Activated B cell treated with CpG ODN at 0.5 μM for 24 hours (primary cell): ENCODE measurements around the gene NKX2-2. TPM values are rescaled to one million over a fixed set of nuclear protein-coding genes. Genes with fewer than 3 reads are reported as not detected.
"Not testable (repeated sequence)": the region's sequence is repeated elsewhere in the genome, so short reads cannot be mapped to it uniquely, and the experiment has no call there.

ENCODE experiments used
- ATAC-seq: fragments of 200-7000 bp; cut with Tn5 transposase; one replicate; pipeline ENCODE4 v1.10.0; 2021; ENCODE audit warnings: low read depth, mild to moderate bottlenecking, moderate library complexity
- CTCF ChIA-PET: fragments of 350-600 bp; sonication (Branson Sonifier 250); formaldehyde crosslinking; loops from one replicate; lab custom pipeline; 2021; ENCODE audit warnings: antibody characterized with exemption; lab: Charles Lee
- POLR2A ChIA-PET: fragments of 350-600 bp; sonication (Branson Sonifier 250); formaldehyde crosslinking; loops from one replicate; lab custom pipeline; 2021; ENCODE audit warnings: antibody characterized with exemption; lab: Charles Lee
- DNase-seq: peaks from one replicate; pipeline ENCODE4 v3.0.0; 2022
- H3K27ac Mint-ChIP-seq: one replicate; pipeline ENCODE4 v1.8.0; 2020; ENCODE audit warnings: mixed read lengths
- H3K27me3 Mint-ChIP-seq: one replicate; pipeline ENCODE4 v1.8.0; 2021; ENCODE audit warnings: mixed read lengths
- H3K36me3 Mint-ChIP-seq: one replicate; pipeline ENCODE4 v1.8.0; 2021; ENCODE audit warnings: low read depth, mixed read lengths
- H3K4me1 Mint-ChIP-seq: one replicate; pipeline ENCODE4 v1.8.0; 2021; ENCODE audit warnings: mixed read lengths
- H3K4me3 Mint-ChIP-seq: one replicate; pipeline ENCODE4 v1.8.0; 2020; ENCODE audit warnings: mild to moderate bottlenecking, mixed read lengths
- H3K9me3 Mint-ChIP-seq: one replicate; pipeline ENCODE4 v1.8.0; 2020; ENCODE audit warnings: mixed read lengths
- CTCF ChIP-seq: fragments of 200-600 bp; IDR thresholded peaks from one replicate; pipeline ENCODE4 v1.8.0; 2022; ENCODE audit warnings: antibody characterized with exemption, mild to moderate bottlenecking
- intact Hi-C: fragments of 100-400 bp; cut with micrococcal nuclease; formaldehyde crosslinking; loops from one replicate; pipeline ENCODE4 v1.15.1; 2024
- total RNA-seq: library from RNA; stranded (reverse); gene quantifications from 2 replicates; pipeline ENCODE4 v1.2.3, GENCODE V29; 2022

The NKX2-2 gene
- total RNA-seq, 1 donor from 2014 or later, result not detected

GRCh38 chr20:21490105-21490504 lies 23.8 kb downstream of the NKX2-2 start:
- no peaks in the 10 kb centered on the region for H3K36me3 Mint-ChIP-seq
- no peak for TF ChIP-seq CTCF
- DNase-seq (no peak), ATAC-seq (no peak)
- H3K9me3 Mint-ChIP-seq, result no peaks in the 10 kb centered on the region
- ChIA-PET POLR2A (no interaction called here), CTCF (interaction anchor here (1.0 kb wide), 1 partner anchor 254 kb away, joined by 3 read pairs; no protein-coding TSS in a partner anchor)
- H3K4me1 Mint-ChIP-seq, result no peaks in the 10 kb centered on the region
- H3K27ac Mint-ChIP-seq, result no peak overlapping the region
- intact Hi-C loops, result no loop called here
- H3K4me3 Mint-ChIP-seq, result no peak overlapping the region
- H3K27me3 Mint-ChIP-seq, result peaks cover 25% of the 10 kb centered on the region

GRCh38 chr20:21480144-21480543 lies 33.7 kb downstream of the NKX2-2 start:
- H3K27me3 Mint-ChIP-seq, result peaks cover 32% of the 10 kb centered on the region

GRCh38 chr20:21465799-21466198 lies 48.1 kb downstream of the NKX2-2 start:
- no peak overlapping the region for H3K4me3 Mint-ChIP-seq
- peaks cover 3% of the 10 kb centered on the region for H3K9me3 Mint-ChIP-seq
- intact Hi-C loops, result no loop called here
- DNase-seq (no peak), ATAC-seq (no peak)
- ChIA-PET CTCF (no interaction called here), POLR2A (no interaction called here)
- H3K27me3 Mint-ChIP-seq, result peaks cover 12% of the 10 kb centered on the region
- no peak overlapping the region for H3K27ac Mint-ChIP-seq
- H3K36me3 Mint-ChIP-seq, result no peaks in the 10 kb centered on the region
- no peaks in the 10 kb centered on the region for H3K4me1 Mint-ChIP-seq
- no peak for TF ChIP-seq CTCF

More at GRCh38 chr20:21480144-21480543, 33.7 kb downstream of the NKX2-2 start:
- H3K4me1 Mint-ChIP-seq, POLR2A ChIA-PET, H3K27ac Mint-ChIP-seq, H3K4me3 Mint-ChIP-seq, ATAC-seq, CTCF ChIA-PET, intact Hi-C loops, DNase-seq, H3K36me3 Mint-ChIP-seq, H3K9me3 Mint-ChIP-seq: not testable (repeated sequence)

GRCh38 chr20:21464916-21465315 lies 48.9 kb downstream of the NKX2-2 start:
- CTCF ChIA-PET, result no interaction called here
- H3K27me3 Mint-ChIP-seq, result peaks cover 16% of the 10 kb centered on the region
- ATAC-seq, result no peak
- DNase-seq, result no peak
- intact Hi-C loops, result no loop called here
- no peaks in the 10 kb centered on the region for H3K4me1 Mint-ChIP-seq
- TF ChIP-seq CTCF, result no peak
- no peak overlapping the region for H3K4me3 Mint-ChIP-seq
- no peak overlapping the region for H3K27ac Mint-ChIP-seq
- no peaks in the 10 kb centered on the region for H3K36me3 Mint-ChIP-seq
- POLR2A ChIA-PET, result no interaction called here
- peaks cover 3% of the 10 kb centered on the region for H3K9me3 Mint-ChIP-seq

Other genes starting within 250 kb of the NKX2-2 start
- 60.7 and 61.0 TPM in 2 replicates for gene XRN2, start 210.7 kb downstream of the NKX2-2 start, total RNA-seq
- gene NKX2-4, start 116.5 kb downstream of the NKX2-2 start, total RNA-seq, result not detected in 2 replicates
- not detected in 2 replicates for gene PAX1, start 191.6 kb upstream of the NKX2-2 start, total RNA-seq